Activated CD4-positive, alpha-beta memory T cell treated with anti-CD3 and anti-CD28 coated beads for 36 hours (primary cell): ENCODE data around the gene IFNA5. TPM values are rescaled to one million over a fixed set of nuclear protein-coding genes. Genes with fewer than 3 reads are reported as not detected.

Experiments used
- CTCF ChIA-PET: fragments of 350-600 bp; sonication (Branson Sonifier 250); formaldehyde crosslinking; loops from one replicate; lab custom pipeline; 2021; ENCODE audit warnings: antibody characterized with exemption, inconsistent platforms; lab: Charles Lee
- POLR2A ChIA-PET: fragments of 350-600 bp; sonication (Branson Sonifier 250); formaldehyde crosslinking; loops from one replicate; lab custom pipeline; 2021; ENCODE audit warnings: antibody characterized with exemption; lab: Charles Lee
- DNase-seq: peaks from one replicate; pipeline ENCODE4 v3.0.0-alpha.2; 2020
- H3K27ac Mint-ChIP-seq: one replicate; pipeline ENCODE4 v1.8.0; 2021; ENCODE audit warnings: mixed read lengths
- H3K27me3 Mint-ChIP-seq: one replicate; pipeline ENCODE4 v1.8.0; 2021; ENCODE audit warnings: mixed read lengths
- H3K36me3 Mint-ChIP-seq: one replicate; pipeline ENCODE4 v1.8.0; 2021; ENCODE audit warnings: mixed read lengths
- H3K4me1 Mint-ChIP-seq: one replicate; pipeline ENCODE4 v1.8.0; 2021; ENCODE audit warnings: low read depth, mixed read lengths
- H3K4me3 Mint-ChIP-seq: one replicate; pipeline ENCODE4 v1.8.0; 2021; ENCODE audit warnings: mild to moderate bottlenecking, mixed read lengths
- H3K9me3 Mint-ChIP-seq: one replicate; pipeline ENCODE4 v1.8.0; 2021; ENCODE audit warnings: mixed read lengths
- intact Hi-C: fragments of 100-400 bp; cut with micrococcal nuclease; formaldehyde crosslinking; loops from one replicate; pipeline ENCODE4 v1.15.1; 2023
- total RNA-seq, 2 experiments: library from RNA; stranded (reverse); gene quantifications; one replicate each; pipeline ENCODE4 v1.2.3, GENCODE V29; 2021

The IFNA5 gene
- total RNA-seq, 2 experiments from 2014 or later, result not detected

GRCh38 chr9:21287280-21287679, 17.8 kb downstream of the IFNA5 start:
- intact Hi-C loops, result no loop called here
- H3K27me3 Mint-ChIP-seq, result peaks cover 8% of the 10 kb centered on the region
- H3K4me1 Mint-ChIP-seq, result no peaks in the 10 kb centered on the region
- DNase-seq, result no peak
- no peak overlapping the region for H3K4me3 Mint-ChIP-seq
- H3K36me3 Mint-ChIP-seq, result no peaks in the 10 kb centered on the region
- no peak overlapping the region for H3K27ac Mint-ChIP-seq
- H3K9me3 Mint-ChIP-seq, result no peaks in the 10 kb centered on the region
- ChIA-PET CTCF (no interaction called here), POLR2A (no interaction called here)

- ChIA-PET POLR2A (no interaction called here), CTCF (no interaction called here)
- Mint-ChIP-seq H3K27ac (no peak overlapping the region), H3K9me3 (no peaks in the 10 kb centered on the region), H3K4me3 (no peak overlapping the region), H3K36me3 (no peaks in the 10 kb centered on the region), H3K4me1 (no peaks in the 10 kb centered on the region), H3K27me3 (peaks cover 8% of the 10 kb centered on the region)
- DNase-seq, result no peak
- intact Hi-C loops, result no loop called here
Measured at GRCh38 chr9:21286659-21287058, 18.5 kb downstream of the IFNA5 start.

- POLR2A ChIA-PET, result no interaction called here
Measured at GRCh38 chr9:21286099-21286498, 19.0 kb downstream of the IFNA5 start.

GRCh38 chr9:21281275-21281674, 23.8 kb downstream of the IFNA5 start:
- CTCF ChIA-PET, result interaction anchor here (0.9 kb wide), 1 partner anchor 115 kb away, joined by 3 read pairs; no protein-coding TSS in a partner anchor
- H3K27ac Mint-ChIP-seq, result no peak overlapping the region
- no peaks in the 10 kb centered on the region for H3K9me3 Mint-ChIP-seq
- no peak for DNase-seq
- peaks cover 10% of the 10 kb centered on the region for H3K27me3 Mint-ChIP-seq
- intact Hi-C loops, result no loop called here
- POLR2A ChIA-PET, result no interaction called here
- H3K4me3 Mint-ChIP-seq, result no peak overlapping the region
- no peaks in the 10 kb centered on the region for H3K36me3 Mint-ChIP-seq
- H3K4me1 Mint-ChIP-seq, result no peaks in the 10 kb centered on the region

More at GRCh38 chr9:21286099-21286498, 19.0 kb downstream of the IFNA5 start:
- Mint-ChIP-seq H3K9me3 (no peaks in the 10 kb centered on the region), H3K36me3 (no peaks in the 10 kb centered on the region), H3K27me3 (peaks cover 8% of the 10 kb centered on the region), H3K4me1 (no peaks in the 10 kb centered on the region), H3K27ac (no peak overlapping the region), H3K4me3 (no peak overlapping the region)
- intact Hi-C loops, result no loop called here
- no peak for DNase-seq
- CTCF ChIA-PET, result no interaction called here

- POLR2A ChIA-PET, result no interaction called here
- no peak for DNase-seq
- Mint-ChIP-seq H3K27me3 (peaks cover 12% of the 10 kb centered on the region), H3K4me3 (no peak overlapping the region), H3K36me3 (no peaks in the 10 kb centered on the region), H3K9me3 (peaks cover 3% of the 10 kb centered on the region), H3K4me1 (no peaks in the 10 kb centered on the region), H3K27ac (no peak overlapping the region)
- CTCF ChIA-PET, result no interaction called here
- intact Hi-C loops, result no loop called here
Measured at GRCh38 chr9:21268347-21268657, 36.8 kb downstream of the IFNA5 start.

- ChIA-PET POLR2A (no interaction called here), CTCF (interaction anchor here (0.9 kb wide), 1 partner anchor 15 kb away, joined by 3 read pairs; no protein-coding TSS in a partner anchor)
- Mint-ChIP-seq H3K27ac (no peak overlapping the region), H3K4me1 (no peaks in the 10 kb centered on the region), H3K36me3 (no peaks in the 10 kb centered on the region), H3K4me3 (no peak overlapping the region), H3K9me3 (peaks cover 3% of the 10 kb centered on the region), H3K27me3 (peaks cover 12% of the 10 kb centered on the region)
- no peak for DNase-seq
- intact Hi-C loops, result no loop called here
Measured at GRCh38 chr9:21267485-21268346, 37.4 kb downstream of the IFNA5 start.

GRCh38 chr9:21266733-21267484, 38.2 kb downstream of the IFNA5 start:
- CTCF ChIA-PET, result interaction anchor here (0.9 kb wide), 1 partner anchor 14 kb away, joined by 3 read pairs; no protein-coding TSS in a partner anchor
- no peak for DNase-seq
- Mint-ChIP-seq H3K27me3 (peaks cover 10% of the 10 kb centered on the region), H3K27ac (no peak overlapping the region), H3K4me1 (no peaks in the 10 kb centered on the region), H3K9me3 (peaks cover 3% of the 10 kb centered on the region), H3K36me3 (no peaks in the 10 kb centered on the region), H3K4me3 (no peak overlapping the region)
- POLR2A ChIA-PET, result no interaction called here
- intact Hi-C loops, result no loop called here

- Mint-ChIP-seq H3K27ac (no peak overlapping the region), H3K36me3 (no peaks in the 10 kb centered on the region), H3K9me3 (peaks cover 3% of the 10 kb centered on the region), H3K4me1 (no peaks in the 10 kb centered on the region), H3K4me3 (no peak overlapping the region), H3K27me3 (peaks cover 7% of the 10 kb centered on the region)
- DNase-seq, result no peak
- ChIA-PET POLR2A (no interaction called here), CTCF (interaction anchor here (0.9 to 3.0 kb wide), 2 partner anchors 14 to 82 kb away, joined by 3 to 15 read pairs; no protein-coding TSS in a partner anchor)
- intact Hi-C loops, result no loop called here
Measured at GRCh38 chr9:21265421-21266189, 39.5 kb downstream of the IFNA5 start.

GRCh38 chr9:21255538-21256212, 49.4 kb downstream of the IFNA5 start:
- ChIA-PET POLR2A (no interaction called here), CTCF (no interaction called here)
- H3K36me3 Mint-ChIP-seq, result no peaks in the 10 kb centered on the region

More at GRCh38 chr9:21255538-21256212, 49.4 kb downstream of the IFNA5 start:
- Mint-ChIP-seq H3K27ac (no peak overlapping the region), H3K4me3 (no peak overlapping the region), H3K4me1 (peaks cover 4% of the 10 kb centered on the region), H3K9me3 (no peaks in the 10 kb centered on the region), H3K27me3 (peaks cover 2% of the 10 kb centered on the region)
- intact Hi-C loops, result no loop called here
- DNase-seq, result no peak
